Measurements from ENCODE around the gene PCBP3. TPM values are rescaled to one million over a fixed set of nuclear protein-coding genes. Genes with fewer than 3 reads are reported as not detected.

Gene PCBP3
- total RNA-seq, 1 experiment from 2014 or later: not detected

GRCh38 chr21:45913886-45914285, 270.4 kb downstream of the PCBP3 start:
- H3K36me3 ChIP-seq (ENCODE audit: control insufficient read depth, insufficient read depth, low read length): no peaks in the 10 kb centered on the region
- H3K4me1 ChIP-seq (ENCODE audit: control insufficient read depth, insufficient read depth, low read length): no peaks in the 10 kb centered on the region
- no peak for TF ChIP-seq POLR2AphosphoS5 (IDR thresholded peaks at IDR 0.05; ENCODE audit: low read depth, low read length)
- TF ChIP-seq, protein P1, sequence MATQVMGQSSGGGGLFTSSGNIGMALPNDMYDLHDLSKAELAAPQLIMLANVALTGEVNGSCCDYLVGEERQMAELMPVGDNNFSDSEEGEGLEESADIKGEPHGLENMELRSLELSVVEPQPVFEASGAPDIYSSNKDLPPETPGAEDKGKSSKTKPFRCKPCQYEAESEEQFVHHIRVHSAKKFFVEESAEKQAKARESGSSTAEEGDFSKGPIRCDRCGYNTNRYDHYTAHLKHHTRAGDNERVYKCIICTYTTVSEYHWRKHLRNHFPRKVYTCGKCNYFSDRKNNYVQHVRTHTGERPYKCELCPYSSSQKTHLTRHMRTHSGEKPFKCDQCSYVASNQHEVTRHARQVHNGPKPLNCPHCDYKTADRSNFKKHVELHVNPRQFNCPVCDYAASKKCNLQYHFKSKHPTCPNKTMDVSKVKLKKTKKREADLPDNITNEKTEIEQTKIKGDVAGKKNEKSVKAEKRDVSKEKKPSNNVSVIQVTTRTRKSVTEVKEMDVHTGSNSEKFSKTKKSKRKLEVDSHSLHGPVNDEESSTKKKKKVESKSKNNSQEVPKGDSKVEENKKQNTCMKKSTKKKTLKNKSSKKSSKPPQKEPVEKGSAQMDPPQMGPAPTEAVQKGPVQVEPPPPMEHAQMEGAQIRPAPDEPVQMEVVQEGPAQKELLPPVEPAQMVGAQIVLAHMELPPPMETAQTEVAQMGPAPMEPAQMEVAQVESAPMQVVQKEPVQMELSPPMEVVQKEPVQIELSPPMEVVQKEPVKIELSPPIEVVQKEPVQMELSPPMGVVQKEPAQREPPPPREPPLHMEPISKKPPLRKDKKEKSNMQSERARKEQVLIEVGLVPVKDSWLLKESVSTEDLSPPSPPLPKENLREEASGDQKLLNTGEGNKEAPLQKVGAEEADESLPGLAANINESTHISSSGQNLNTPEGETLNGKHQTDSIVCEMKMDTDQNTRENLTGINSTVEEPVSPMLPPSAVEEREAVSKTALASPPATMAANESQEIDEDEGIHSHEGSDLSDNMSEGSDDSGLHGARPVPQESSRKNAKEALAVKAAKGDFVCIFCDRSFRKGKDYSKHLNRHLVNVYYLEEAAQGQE (IDR thresholded peaks at IDR 0.05; ENCODE audit: insufficient read depth in 1 of 2, low read depth in 2 of 2, low read length in 1 of 2): no peak
- TF ChIP-seq TCF7L2 (IDR thresholded peaks at IDR 0.05; ENCODE audit: low read depth, low read length): no peak
- no peak for TF ChIP-seq CTCF (IDR thresholded peaks at IDR 0.05)
- TF ChIP-seq SIN3A (IDR thresholded peaks at IDR 0.05; ENCODE audit: borderline replicate concordance, insufficient read depth, low read depth, low read length): no peak
- no peak for DNase-seq (ENCODE audit: low read depth, low spot score)
- intact Hi-C loops (cut with micrococcal nuclease; ENCODE audit: unreplicated experiment) (no loop called here), in situ Hi-C loops (cut with HindIII; ENCODE audit: low pct_unique_long_range_greater_than_20kb, low sequenced_read_pairs) (no loop called here)
- H3K27me3 ChIP-seq (ENCODE audit: control insufficient read depth, insufficient read depth, low read length): no peaks in the 10 kb centered on the region
- no peaks in the 10 kb centered on the region for H3K9me3 ChIP-seq (ENCODE audit: control insufficient read depth, insufficient read depth, low read depth, low read length)
- BruUV-seq (replicated peaks): no TSS peak
- ATAC-seq: no peak
- CTCF ChIA-PET: no interaction called here
- H3K27ac ChIP-seq (ENCODE audit: low read length): no peak overlapping the region
- H3K4me3 ChIP-seq (ENCODE audit: low read depth in 2 of 2, low read length in 2 of 2): no peak overlapping the region
- POLR2A ChIA-PET: no interaction called here

DNA sequence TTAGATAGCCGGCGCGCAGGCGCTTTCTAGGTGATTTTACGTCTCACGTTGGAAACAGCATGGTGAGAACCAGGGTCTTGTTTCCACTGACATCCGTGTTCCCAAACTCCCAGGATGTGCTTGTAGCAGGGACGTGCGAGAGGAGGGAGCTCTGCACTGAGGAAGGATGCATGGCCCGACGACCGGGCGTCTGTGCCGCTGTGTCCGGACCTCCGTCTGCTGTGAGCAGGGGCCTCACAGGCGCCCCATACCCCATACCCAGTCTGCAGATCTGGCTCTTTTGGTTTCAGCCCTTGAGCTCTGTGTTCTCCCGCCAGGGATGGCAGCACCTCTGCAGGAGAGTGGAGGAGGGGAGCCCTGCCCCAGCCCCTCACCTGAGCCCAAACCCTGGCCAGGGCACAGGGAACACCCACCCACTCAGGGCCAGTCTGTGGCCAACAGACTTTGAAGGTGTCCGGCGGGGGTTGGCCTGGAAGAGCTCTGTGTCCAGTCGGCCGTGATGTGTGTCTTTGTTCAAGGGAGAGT, 270.9 kb downstream of the PCBP3 start:
- ATAC-seq: no peak
- Histone ChIP-seq H3K4me1 (ENCODE audit: control insufficient read depth, insufficient read depth, low read length) (no peaks in the 10 kb centered on the region), H3K4me3 (ENCODE audit: low read depth in 2 of 2, low read length in 2 of 2) (no peak overlapping the region), H3K27ac (ENCODE audit: low read length) (no peak overlapping the region), H3K27me3 (ENCODE audit: control insufficient read depth, insufficient read depth, low read length) (no peaks in the 10 kb centered on the region), H3K9me3 (ENCODE audit: control insufficient read depth, insufficient read depth, low read depth, low read length) (no peaks in the 10 kb centered on the region), H3K36me3 (ENCODE audit: control insufficient read depth, insufficient read depth, low read length) (no peaks in the 10 kb centered on the region)
- in situ Hi-C loops (cut with HindIII; ENCODE audit: low pct_unique_long_range_greater_than_20kb, low sequenced_read_pairs) (no loop called here), intact Hi-C loops (cut with micrococcal nuclease; ENCODE audit: unreplicated experiment) (no loop called here)
- no peak for DNase-seq (ENCODE audit: low read depth, low spot score)
- BruUV-seq (replicated peaks): no TSS peak
- ChIA-PET CTCF (no interaction called here), POLR2A (no interaction called here)
- TF ChIP-seq, protein P1 (IDR thresholded peaks at IDR 0.05; ENCODE audit: insufficient read depth in 1 of 2, low read depth in 2 of 2, low read length in 1 of 2): no peak
- TF ChIP-seq CTCF (IDR thresholded peaks at IDR 0.05): no peak

Data from Panc1 (cell line).